22Rv1 (cell line): ENCODE results near the gene GCM1.

ENCODE experiments used
- CTCF ChIP-seq: fragments of 450-650 bp; IDR thresholded peaks from 2 replicates; pipeline ENCODE4 v1.5.1; 2017; ENCODE audit warnings: mild to moderate bottlenecking
- ZFX ChIP-seq: fragments of 450-650 bp; IDR thresholded peaks from 2 replicates; pipeline ENCODE4 v1.6.1; 2017; ENCODE audit warnings: antibody characterized with exemption, borderline replicate concordance

GRCh38 chr6:53133961-53134360 is 14.7 kb downstream of the GCM1 start:
- TF ChIP-seq CTCF (no peak), ZFX (no peak)
